COLO668 (cell line): ENCODE measurements around the gene KRTAP10-5.
"Not testable (repeated sequence)": the region's sequence is repeated elsewhere in the genome, so short reads cannot be mapped to it uniquely, and the experiment has no call there.

Experiments used
- DNase-seq: peaks from one replicate; lab custom pipeline; 2025; ENCODE audit not compliant: unreplicated experiment; lab: John Stamatoyannopoulos, UW

The KRTAP10-5 gene

GRCh38 chr21:44550285-44550684, 30.1 kb downstream of the KRTAP10-5 start:
- not testable (repeated sequence) for DNase-seq

GRCh38 chr21:44549525-44550211, 30.7 kb downstream of the KRTAP10-5 start:
- no peak for DNase-seq

GRCh38 chr21:44548922-44549321, 31.5 kb downstream of the KRTAP10-5 start:
- DNase-seq = no peak

GRCh38 chr21:44548381-44548780, 32.0 kb downstream of the KRTAP10-5 start:
- DNase-seq = no peak

- no peak for DNase-seq
Observed at GRCh38 chr21:44547656-44548331, 32.6 kb downstream of the KRTAP10-5 start.

- DNase-seq = no peak
Observed at GRCh38 chr21:44544566-44544965, 35.8 kb downstream of the KRTAP10-5 start.

- no peak for DNase-seq
Observed at GRCh38 chr21:44542716-44543115, 37.7 kb downstream of the KRTAP10-5 start.

- no peak for DNase-seq
Observed at GRCh38 chr21:44540741-44541288, 39.6 kb downstream of the KRTAP10-5 start.

- DNase-seq = no peak
Observed at GRCh38 chr21:44539991-44540666, 40.3 kb downstream of the KRTAP10-5 start, which contains the start of gene KRTAP10-1. Gene KRTAP10-1, minus strand, starts transcription at chr21:44540195. Its CDS starts 45 bp downstream, at chr21:44540150.

GRCh38 chr21:44539046-44539445, 41.4 kb downstream of the KRTAP10-5 start:
- DNase-seq = no peak

GRCh38 chr21:44537930-44538911, 42.2 kb downstream of the KRTAP10-5 start:
- no peak for DNase-seq

GRCh38 chr21:44535963-44536362, 44.4 kb downstream of the KRTAP10-5 start:
- DNase-seq = no peak

GRCh38 chr21:44534688-44535087, 45.7 kb downstream of the KRTAP10-5 start:
- DNase-seq = no peak

- DNase-seq = no peak
Observed at GRCh38 chr21:44533891-44534627, 46.3 kb downstream of the KRTAP10-5 start.

GRCh38 chr21:44533121-44533890, 47.1 kb downstream of the KRTAP10-5 start:
- DNase-seq = no peak

- DNase-seq = no peak
Observed at GRCh38 chr21:44532712-44533111, 47.7 kb downstream of the KRTAP10-5 start.

GRCh38 chr21:44531606-44532564, 48.5 kb downstream of the KRTAP10-5 start:
- peak; percentile 43 for DNase-seq
